Endometrial microvascular endothelial cells (primary cell): ENCODE results near the gene TNIP3. TPM values are rescaled to one million over a fixed set of nuclear protein-coding genes. Genes with fewer than 3 reads are reported as not detected.
"Not testable (repeated sequence)": the region's sequence is repeated elsewhere in the genome, so short reads cannot be mapped to it uniquely, and the experiment has no call there.

Source experiments
- in situ Hi-C: cut with HindIII; loops from 2 replicates; pipeline ENCODE4 v1.10.0; 2017; ENCODE audit warnings: low sequenced_read_pairs, low pct_unique_long_range_greater_than_20kb; ENCODE audit errors: inconsistent ontology term
- total RNA-seq: library from RNA; depleted of rRNA; stranded (reverse); fragments of >200 nt; gene quantifications from one replicate; pipeline ENCODE4 v1.2.3, GENCODE V29; 2015; ENCODE audit errors: inconsistent ontology term

The TNIP3 gene
- total RNA-seq, 1 donor from 2014 or later, result 0.65 TPM

DNA sequence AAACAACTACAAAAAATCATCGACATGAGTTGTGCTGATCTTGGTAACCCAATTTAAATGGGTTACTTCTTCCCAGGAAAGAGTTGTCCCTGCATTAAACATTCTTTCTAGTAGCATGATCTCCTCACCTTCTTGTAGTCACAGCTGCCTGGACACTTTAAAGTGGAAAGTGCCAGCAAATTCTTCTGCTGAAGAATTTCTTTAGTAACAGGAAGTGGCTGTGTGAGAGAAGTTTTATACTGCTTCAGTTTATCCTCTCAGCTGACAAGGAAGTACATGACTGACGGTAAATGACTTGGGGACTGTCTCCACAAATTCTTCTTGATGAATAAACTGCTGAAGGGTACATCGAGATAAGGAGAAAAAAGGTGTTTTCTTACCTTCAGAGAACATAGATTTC is 18.2 kb upstream of the TNIP3 start:
- in situ Hi-C loops, result no loop called here

DNA sequence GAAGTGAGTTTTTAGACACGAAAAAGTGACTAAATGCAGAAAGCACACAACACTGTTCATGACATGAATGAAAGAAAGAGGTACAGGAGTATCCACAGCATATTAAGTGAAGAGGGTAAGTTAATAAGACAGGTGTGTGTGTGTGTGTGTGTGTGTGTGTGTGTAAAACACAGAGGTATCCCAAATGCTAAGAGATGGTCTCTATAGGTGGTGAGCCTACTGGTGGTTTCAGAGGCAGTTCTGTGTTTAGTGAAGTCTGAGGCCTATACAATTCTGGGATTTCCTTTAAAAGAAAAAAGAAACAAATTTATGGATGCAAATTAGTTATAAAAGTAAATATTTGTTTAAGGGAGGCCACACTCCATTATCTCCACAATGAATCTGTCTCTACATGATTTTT is 17.4 kb upstream of the TNIP3 start:
- in situ Hi-C loops, result no loop called here

DNA sequence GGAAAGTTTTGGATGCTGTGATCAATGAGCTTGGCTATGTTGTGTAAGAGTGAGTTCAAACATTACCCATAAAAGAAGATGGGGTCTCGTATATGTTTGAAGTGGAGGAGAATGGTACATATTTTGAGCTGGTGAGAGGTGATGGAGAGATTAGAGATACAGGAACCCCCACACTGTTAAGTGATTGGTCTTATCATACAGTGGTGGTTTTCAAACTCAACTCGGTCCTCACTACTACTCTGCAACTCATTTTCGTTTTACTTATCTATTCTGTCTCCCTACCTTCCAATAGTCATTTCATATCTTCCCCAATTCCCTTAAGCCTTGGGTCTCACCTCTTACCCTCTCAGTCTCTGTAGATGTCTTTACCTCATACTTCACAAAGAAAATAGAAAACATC is 16.4 kb upstream of the TNIP3 start:
- in situ Hi-C loops, result no loop called here

DNA sequence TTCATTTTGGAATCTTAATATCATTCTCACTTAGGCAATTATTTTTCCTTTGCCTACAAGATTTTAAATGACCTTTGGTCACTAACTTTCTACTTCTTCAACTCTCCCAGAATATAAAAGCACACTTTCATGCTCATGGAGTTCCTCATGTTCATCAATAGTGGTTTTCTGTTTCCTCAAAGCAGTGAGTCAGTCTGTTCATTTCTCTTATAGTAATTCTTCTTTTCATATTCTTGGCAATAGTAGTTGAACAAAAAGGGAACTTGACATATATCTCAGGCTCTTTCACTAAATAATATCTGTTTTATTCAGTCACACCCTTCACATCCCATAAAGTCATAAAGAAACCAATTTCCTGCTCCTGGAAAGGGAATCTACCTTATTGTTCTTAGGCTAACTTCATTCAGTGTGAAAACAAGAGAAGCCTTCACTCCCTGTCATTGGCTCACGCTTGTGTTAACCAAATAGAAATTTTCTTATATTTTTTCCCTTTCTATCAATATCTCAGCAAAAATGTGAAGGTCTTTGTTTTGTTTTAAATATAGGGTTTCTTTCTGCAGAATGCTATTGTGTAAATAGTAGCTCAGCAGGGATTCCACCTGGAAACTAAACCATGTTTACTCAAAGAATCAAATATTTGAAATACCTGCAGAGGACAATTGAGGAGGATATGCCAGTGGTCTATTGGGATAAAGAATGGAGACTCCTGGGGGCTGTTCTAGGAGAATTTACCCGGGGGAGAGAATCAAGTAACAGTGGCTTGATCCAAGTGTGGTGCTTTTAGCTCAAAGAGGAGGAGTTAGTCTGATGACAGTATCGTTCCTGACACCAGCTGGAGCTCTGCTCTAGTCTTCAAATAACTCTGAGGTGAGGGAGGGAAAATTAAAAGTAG is 13.4 kb upstream of the TNIP3 start:
- in situ Hi-C loops, result no loop called here

DNA sequence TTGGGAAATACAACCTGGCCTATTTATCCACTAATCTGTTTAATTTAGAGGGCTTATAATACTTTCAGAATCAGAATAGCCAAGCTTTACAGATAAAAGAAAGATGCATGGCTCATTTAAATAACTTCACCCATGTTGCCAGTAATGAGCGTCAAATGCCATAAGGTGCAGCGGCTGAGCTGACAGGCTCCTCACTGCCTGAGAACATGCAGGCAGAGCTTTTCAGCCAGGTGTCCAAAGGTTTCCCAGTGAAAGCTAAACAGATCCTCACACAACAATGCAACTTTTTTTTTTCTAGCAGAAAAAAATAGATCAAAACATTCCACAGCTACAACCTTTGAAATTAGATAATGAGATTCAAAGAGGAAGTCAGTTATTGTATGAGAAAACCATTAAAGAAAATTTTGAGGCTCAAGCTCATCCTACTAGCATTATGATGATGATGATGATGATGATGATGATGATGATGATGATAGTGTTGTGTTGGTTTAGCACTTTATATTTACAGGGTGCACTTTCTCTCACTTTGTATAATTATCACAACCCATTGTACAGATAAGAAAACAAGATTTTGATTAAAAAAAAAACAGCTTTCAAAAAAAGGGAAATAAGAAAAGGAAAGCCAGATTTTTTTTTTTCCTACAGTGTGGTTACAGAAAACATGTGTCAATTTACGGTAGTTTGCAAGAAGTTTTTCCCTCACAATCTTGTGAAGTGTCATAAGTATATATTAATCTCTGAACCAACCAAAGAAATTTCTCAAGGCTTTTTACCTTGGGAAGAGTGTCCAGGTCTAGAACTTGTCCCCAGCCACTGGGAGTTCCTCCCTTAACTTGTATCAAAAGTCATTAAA is 12.2 kb upstream of the TNIP3 start:
- in situ Hi-C loops, result no loop called here

- in situ Hi-C loops, result not testable (repeated sequence)
These were observed 7.4 kb upstream of the TNIP3 start for GRCh38 chr4:121171477-121171876.

- in situ Hi-C loops, result no loop called here
These were observed 4.5 kb upstream of the TNIP3 start for GRCh38 chr4:121168446-121169281.

DNA sequence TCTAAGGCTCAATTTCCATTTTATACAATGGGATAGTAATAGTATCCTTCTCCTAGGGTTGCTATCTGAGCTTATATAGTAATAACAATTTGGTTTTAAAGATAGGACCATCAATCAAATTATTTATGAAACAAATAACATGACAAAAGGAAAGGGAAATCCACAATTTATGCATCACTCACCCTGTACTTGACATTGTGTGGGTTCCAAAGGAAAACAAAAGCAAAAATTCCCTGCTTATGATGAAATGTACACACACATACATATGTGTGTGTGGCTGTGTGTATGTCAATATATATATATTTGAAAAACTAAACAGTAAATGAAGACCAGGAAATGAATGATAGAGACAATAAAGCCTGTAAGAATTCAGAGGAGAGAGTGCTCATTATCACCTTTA is 2.9 kb upstream of the TNIP3 start:
- in situ Hi-C loops, result no loop called here

- in situ Hi-C loops, result no loop called here
These were observed 1.1 kb upstream of the TNIP3 start for GRCh38 chr4:121165206-121165605.

GRCh38 chr4:121156822-121157769 is 7.0 kb downstream of the TNIP3 start:
- in situ Hi-C loops, result no loop called here

DNA sequence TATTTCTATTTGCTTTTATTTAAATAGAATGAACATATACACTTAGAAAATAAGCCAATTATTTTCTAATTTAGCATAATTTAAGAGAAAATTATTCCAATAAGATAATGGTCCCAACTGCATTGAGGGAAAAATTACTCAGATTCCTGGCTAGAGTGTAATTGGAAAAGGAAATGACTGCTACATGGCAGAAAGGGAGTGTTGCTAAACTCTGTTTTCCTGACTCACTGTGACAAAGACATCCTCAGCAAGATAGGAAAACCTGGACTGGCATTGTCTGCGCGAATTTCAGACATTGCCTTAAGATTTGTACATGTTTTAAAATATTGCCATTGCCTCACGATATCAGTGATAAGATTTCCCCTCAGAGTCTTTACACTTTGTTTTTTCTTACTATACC is 8.2 kb downstream of the TNIP3 start:
- in situ Hi-C loops, result no loop called here

- in situ Hi-C loops, result no loop called here
These were observed 10.0 kb downstream of the TNIP3 start for GRCh38 chr4:121154103-121154515.

DNA sequence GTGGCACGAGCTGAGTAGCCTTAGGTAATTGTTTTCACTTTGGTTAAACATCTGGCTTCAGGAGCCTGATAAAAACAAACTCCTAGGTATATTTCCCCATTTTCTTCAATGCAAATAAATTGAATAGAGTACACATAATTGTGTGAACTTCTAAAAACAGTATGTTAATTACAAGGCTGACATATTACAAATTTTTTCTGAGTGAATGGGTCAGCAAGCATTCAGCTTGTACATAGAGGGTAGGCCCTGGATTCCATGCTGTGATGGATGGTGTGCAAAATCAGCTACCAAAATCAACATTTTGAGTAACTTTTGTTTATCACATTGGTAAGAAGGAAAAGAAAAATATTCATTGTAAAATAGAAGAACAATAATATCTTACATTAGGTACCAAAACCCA is 12.2 kb downstream of the TNIP3 start:
- in situ Hi-C loops, result no loop called here

- in situ Hi-C loops, result no loop called here
These were observed 13.6 kb downstream of the TNIP3 start for GRCh38 chr4:121150486-121150885.

- in situ Hi-C loops, result no loop called here
These were observed 14.1 kb downstream of the TNIP3 start for GRCh38 chr4:121150003-121150402.

DNA sequence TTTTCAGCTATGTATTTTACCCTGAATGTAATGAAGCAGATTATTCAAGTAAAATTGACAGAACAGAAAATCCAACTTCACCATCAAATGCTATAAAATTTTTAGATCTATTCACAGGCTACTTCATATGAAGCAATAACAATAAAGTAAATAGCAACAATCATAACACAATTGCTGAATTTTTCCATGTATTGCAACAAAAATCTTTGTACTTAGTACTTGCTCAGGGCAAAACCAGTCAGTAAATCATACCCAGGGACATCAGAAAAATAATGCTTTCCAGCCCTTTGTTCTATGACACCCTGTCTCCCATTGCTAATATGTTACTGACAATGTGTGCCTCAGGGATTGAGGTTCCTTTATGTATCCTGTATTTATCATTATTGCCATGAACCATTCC is 15.5 kb downstream of the TNIP3 start:
- in situ Hi-C loops, result no loop called here

- in situ Hi-C loops, result no loop called here
These were observed 16.1 kb downstream of the TNIP3 start for GRCh38 chr4:121148000-121148399.

DNA sequence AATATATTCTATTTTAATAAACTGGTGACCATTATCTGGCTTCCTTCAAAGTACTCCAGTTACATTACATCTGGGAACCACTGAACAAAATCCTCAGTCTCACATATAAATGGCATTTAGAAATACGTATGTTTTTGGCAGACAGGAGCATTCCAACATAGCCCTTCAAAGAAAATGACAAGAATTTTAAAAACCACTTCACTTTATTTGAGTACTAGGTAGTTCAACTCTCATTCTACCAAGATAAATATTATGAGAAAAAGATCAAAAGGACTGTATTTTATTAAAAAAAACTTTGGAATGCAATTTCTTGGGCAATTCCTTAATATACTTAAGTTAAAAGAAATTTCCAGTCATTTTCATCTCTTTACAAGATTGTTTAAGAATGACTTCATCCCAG is 17.6 kb downstream of the TNIP3 start:
- in situ Hi-C loops, result no loop called here
